ENCODE data around the gene TMEM202.
"Not testable (repeated sequence)": the region's sequence is repeated elsewhere in the genome, so short reads cannot be mapped to it uniquely, and the experiment has no call there.

Gene TMEM202, protein sequence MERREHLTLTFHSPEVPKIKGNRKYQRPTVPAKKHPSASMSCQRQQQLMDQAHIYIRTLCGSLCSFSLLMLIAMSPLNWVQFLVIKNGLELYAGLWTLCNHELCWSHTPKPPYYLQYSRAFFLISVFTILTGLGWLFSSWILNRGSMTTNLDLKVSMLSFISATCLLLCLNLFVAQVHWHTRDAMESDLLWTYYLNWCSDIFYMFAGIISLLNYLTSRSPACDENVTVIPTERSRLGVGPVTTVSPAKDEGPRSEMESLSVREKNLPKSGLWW

GRCh38 chr15:72397796-72398588 lies at the start of gene TMEM202:
TMEM202 (plus strand) TSS chr15:72398305; CDS start chr15:72398327, 22 bp downstream.
- DNase-seq = no peak

- DNase-seq = no peak
Observed at GRCh38 chr15:72353266-72353665, 44.8 kb upstream of the TMEM202 start.

DNA sequence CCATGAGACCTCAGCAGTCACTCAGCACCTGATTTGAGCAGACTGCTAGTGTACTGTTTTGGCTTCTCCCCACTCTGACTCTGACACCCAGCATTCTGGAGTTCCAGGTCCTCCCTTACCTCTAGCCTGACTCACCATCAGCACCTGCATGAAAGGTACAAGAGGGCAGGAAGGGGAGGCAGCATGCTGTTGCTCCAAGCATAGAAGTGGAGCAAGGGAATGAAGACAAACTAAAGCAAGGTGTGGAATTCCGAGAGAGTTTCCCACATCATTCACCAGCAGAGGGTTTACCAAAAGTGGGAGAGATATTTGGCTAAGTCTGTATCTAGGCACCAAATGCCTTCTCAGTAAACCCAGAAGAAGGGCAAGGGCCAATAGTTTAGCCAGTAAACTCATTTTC lies 43.6 kb upstream of the TMEM202 start:
- DNase-seq = no peak

GRCh38 chr15:72358121-72358520 lies 40.0 kb upstream of the TMEM202 start:
- no peak for DNase-seq

DNA sequence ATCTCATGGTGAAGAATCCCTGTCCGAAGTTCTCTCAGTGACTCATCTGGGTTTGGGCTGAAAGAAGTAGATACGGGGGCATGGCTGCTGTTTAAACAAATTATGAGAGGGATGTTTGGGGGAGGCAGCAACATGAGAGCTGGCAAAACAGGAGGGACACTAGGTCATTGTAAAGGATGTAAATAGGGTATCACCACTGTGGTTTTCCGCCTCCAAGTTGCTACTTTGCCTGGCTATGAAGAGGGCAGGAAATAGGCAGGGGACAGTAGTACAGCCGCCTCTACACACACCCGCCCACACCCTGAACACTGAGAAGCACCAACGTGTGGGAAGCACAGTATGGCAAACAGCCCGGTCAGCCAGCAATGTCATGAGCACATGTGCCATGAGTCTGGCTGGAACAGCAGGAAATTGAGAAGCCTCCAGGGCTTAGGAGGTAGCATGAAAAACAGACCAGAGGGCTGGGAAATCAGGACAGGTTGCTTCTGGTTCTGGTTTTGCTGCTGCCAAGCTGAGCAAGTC lies 39.4 kb upstream of the TMEM202 start:
- DNase-seq = no peak

- DNase-seq = no peak
Observed at GRCh38 chr15:72361176-72361575, 36.9 kb upstream of the TMEM202 start.

GRCh38 chr15:72365844-72366243 lies 32.3 kb upstream of the TMEM202 start:
- DNase-seq = no peak

GRCh38 chr15:72368325-72368724 lies 29.8 kb upstream of the TMEM202 start:
- no peak for DNase-seq

GRCh38 chr15:72368899-72369298 lies 29.2 kb upstream of the TMEM202 start:
- DNase-seq = no peak

DNA sequence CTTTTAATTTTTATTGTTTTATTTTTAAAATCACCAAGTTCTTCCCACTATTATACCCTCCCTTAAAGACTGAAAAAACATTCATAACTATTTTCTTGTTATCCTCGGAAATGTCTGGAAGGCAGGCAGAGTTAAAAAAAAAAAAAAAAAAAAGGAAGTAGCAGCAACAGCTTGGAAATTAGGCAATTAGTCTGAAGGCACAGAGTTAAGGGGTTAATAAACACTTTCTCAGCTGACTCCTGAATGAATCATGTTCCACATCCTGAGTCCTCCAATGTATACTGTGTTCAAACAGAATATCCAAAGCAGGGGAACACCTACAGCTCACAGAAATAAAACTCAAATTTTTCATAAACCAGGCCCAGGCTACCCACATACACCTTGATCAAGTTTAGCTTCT lies 28.1 kb upstream of the TMEM202 start:
- DNase-seq = no peak

DNA sequence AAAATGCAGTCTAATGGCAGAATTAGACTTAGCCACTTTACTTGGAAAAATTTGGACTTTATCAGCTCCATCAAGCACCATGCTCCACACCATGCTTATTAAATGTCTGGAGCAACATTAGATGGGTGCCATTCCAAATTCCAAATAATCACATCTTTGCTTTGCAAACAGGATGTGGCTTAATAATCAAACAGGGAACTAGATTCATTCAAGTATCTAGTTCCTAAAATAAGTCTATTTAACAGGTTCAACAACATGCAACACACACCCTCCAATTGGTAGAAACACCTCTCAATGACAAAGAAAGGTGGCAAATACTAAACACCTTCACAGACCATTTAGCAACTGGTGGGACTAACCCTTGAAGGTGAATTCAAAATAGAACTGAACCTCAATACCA lies 25.7 kb upstream of the TMEM202 start:
- no peak for DNase-seq

GRCh38 chr15:72375501-72375845 lies 22.6 kb upstream of the TMEM202 start:
- DNase-seq = peak in 1 of 2 experiments; percentile 37

- DNase-seq = peak; percentile 90 to 95
Observed at GRCh38 chr15:72375846-72376581, 22.1 kb upstream of the TMEM202 start, which contains the start of gene HEXA. HEXA (minus strand) TSS chr15:72376014; CDS start chr15:72375972, 42 bp downstream.

DNA sequence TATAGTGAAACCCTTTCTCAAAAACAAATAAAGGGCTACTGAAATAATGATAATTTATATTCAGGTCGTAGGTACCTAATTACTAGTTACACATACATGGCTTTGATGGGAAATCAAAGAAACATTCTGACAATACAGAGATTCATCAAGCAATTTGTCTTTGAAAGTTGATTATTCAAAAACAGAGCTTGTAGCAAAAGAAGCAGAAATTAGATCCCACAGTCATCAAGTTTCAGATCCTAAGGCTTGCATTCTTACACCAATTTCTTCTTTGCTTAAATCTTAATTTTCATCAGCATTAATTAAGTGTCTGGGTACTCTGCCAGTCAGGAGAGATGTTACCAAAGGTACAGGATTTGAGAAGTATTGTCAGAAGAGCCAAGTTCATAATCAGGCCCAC lies 20.8 kb upstream of the TMEM202 start:
- DNase-seq = no peak

DNA sequence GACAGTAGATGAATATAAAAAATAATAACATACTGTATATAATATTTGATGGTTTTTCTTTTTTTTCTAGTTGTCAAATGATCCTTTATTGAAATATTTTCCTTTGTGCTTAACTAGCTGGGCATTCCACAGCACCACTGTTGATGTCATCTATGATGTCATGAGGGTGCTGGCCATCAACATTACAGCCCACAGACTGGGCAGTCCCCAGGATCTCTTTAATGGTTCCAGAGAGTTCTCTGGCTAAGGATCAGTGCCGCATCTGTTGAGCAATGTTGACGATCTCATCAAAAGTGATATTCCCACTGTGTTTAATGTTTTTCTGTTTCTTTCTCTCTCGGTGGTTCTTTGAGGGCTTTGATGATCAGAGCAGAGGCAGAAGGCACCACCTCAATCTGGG lies 19.0 kb upstream of the TMEM202 start:
- not testable (repeated sequence) for DNase-seq

DNA sequence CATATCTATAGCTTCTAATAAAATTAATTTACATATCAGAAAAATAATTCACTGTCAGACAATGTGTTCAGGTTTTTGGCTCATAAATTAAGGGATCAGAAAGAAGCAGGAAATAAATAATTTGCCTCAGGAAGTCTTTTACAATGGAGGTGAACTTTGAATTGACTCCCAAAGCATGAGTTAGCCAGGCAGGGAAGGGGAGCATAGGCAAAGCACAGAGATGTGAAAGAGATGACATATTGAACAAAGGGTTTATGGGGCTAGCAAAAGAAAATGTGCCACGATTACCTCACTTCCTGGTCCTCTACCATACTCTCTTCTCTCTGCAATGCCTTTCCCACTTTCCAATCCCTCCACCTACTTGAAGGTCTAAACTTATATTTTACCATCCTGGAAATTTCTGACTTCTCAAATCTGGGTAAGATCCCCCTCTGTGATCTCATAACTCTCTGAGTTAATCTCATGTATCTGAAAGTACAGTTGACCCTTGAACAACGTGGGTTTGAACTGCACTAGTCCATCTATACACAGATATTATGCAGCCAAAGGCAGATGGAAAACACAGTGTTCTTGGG lies 18.2 kb upstream of the TMEM202 start:
- no peak for DNase-seq

- no peak for DNase-seq
Observed at GRCh38 chr15:72380743-72381142, 17.4 kb upstream of the TMEM202 start.

GRCh38 chr15:72382146-72382545 lies 16.0 kb upstream of the TMEM202 start:
- no peak for DNase-seq

DNA sequence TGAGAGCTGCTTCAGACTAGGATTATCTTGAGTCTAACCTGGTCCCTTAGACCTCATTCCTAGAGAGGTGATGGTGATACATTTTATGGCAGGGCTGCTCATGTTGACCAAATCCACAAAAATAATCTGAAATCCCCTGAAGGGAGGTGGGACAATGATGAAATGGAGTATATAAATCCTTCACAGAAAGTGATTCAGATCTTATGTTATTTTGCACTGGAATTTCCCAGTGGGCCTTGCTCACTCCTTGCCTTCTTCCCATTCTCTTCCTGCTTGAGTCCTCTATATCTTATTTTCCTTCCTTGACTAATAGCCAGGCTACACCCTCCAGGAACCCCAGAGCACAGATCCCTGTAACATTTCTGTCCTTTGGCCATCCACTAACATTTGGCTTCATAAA lies 10.4 kb upstream of the TMEM202 start:
- no peak for DNase-seq

GRCh38 chr15:72389231-72389630 lies 8.9 kb upstream of the TMEM202 start:
- DNase-seq = no peak

GRCh38 chr15:72396331-72396730 lies 1.8 kb upstream of the TMEM202 start:
- DNase-seq = not testable (repeated sequence)

DNA sequence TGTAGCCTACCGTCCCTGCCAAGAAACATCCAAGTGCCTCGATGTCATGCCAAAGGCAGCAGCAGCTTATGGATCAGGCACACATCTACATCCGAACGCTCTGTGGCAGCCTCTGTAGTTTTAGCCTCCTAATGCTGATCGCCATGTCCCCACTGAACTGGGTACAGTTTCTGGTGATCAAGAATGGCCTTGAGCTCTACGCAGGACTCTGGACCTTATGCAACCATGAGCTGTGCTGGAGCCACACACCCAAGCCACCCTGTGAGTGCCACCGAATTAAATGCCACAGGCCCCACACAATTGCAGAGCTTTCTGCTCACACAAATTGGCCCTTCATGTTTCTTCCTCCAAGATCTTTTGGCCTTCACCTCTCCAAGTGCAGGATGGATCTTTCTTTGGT lies 543 bp downstream of the TMEM202 start:
- DNase-seq = no peak

- no peak for DNase-seq
Observed at GRCh38 chr15:72402726-72403125, 4.6 kb downstream of the TMEM202 start.

Measured in NCI-H2081 (cell line).